Gastroesophageal sphincter (tissue), 4 donors: ENCODE results near the gene CYP3A4. TPM values are rescaled to one million over a fixed set of nuclear protein-coding genes. Genes with fewer than 3 reads are reported as not detected.
"Not testable (repeated sequence)": the region's sequence is repeated elsewhere in the genome, so short reads cannot be mapped to it uniquely, and the experiment has no call there.

Experiments used
- ATAC-seq: fragments of 150-250 bp; one replicate; pipeline ENCODE4 v1.9.1; 2016; ENCODE audit warnings: mild to moderate bottlenecking, moderate library complexity
- H3K27ac ChIP-seq, 4 donors: fragments of 200-600 bp; sonication (generic) in 3 of 4; 1 replicate in 3 of 4; 2 replicates in 1 of 4; pipeline ENCODE4 v1.5.1; 2016 to 2019
- H3K27me3 ChIP-seq: fragments of 200-600 bp; sonication (generic); one replicate; pipeline ENCODE4 v1.5.1; 2019
- H3K36me3 ChIP-seq, 2 donors: fragments of 200-600 bp; sonication (generic); one replicate each; pipeline ENCODE4 v1.5.1; 2019; ENCODE audit warnings: control low read depth in 1 of 2
- H3K4me1 ChIP-seq, 3 donors: fragments of 200-600 bp; sonication (generic); 1 replicate in 2 of 3; 2 replicates in 1 of 3; pipeline ENCODE4 v1.5.1; 2016 to 2019; ENCODE audit warnings: control low read depth in 2 of 3
- H3K4me3 ChIP-seq, 2 donors: fragments of 200-600 bp; sonication (generic); one replicate each; pipeline ENCODE4 v1.5.1; 2019; ENCODE audit warnings: mild to moderate bottlenecking in 1 of 2, moderate library complexity in 1 of 2
- H3K9me3 ChIP-seq, 3 donors: fragments of 200-600 bp; sonication (generic); one replicate each; pipeline ENCODE4 v1.5.1; 2017 to 2019; ENCODE audit warnings: control low read depth in 2 of 3
- CTCF ChIP-seq, 4 experiments: fragments of 200-600 bp in 2 of 4; fragments of 450-650 bp in 2 of 4; sonication (generic) in 1 of 4; IDR thresholded peaks; one replicate each; pipeline ENCODE4 v1.5.1; 2017 to 2019; ENCODE audit warnings: antibody characterized with exemption in 4 of 4, mild to moderate bottlenecking in 2 of 4, moderate library complexity in 2 of 4
- EP300 ChIP-seq: sonication (generic); formaldehyde crosslinking; IDR thresholded peaks from one replicate; pipeline ENCODE4 v1.6.1; 2017; ENCODE audit warnings: antibody characterized with exemption, mild to moderate bottlenecking
- POLR2A ChIP-seq, 2 donors: fragments of 450-650 bp; IDR thresholded peaks; one replicate each; pipeline ENCODE4 v1.6.1; 2017; ENCODE audit warnings: antibody characterized with exemption in 2 of 2, mild to moderate bottlenecking in 2 of 2, moderate library complexity in 1 of 2
- POLR2AphosphoS5 ChIP-seq: sonication (generic); formaldehyde crosslinking; IDR thresholded peaks from one replicate; pipeline ENCODE4 v1.6.1; 2017; ENCODE audit warnings: antibody characterized with exemption
- WGBS, 2 donors: methylation state at CpG; one replicate each; pipeline ENCODE4 v1.1.5; 2018; ENCODE audit warnings: low coverage in 1 of 2; 5-methylcytosine and 5-hydroxymethylcytosine counted together
- total RNA-seq, 4 donors: library from RNA; depleted of rRNA; stranded (reverse); fragments of >200 nt; gene quantifications; one replicate each; pipeline ENCODE4 v1.1.0, GENCODE V29; 2016

Gene CYP3A4
- total RNA-seq, 4 donors from 2014 or later: not detected

GRCh38 chr7:99748846-99749579 is 35.0 kb downstream of the CYP3A4 start:
- peaks cover 0 to 18% (median 0%) of the 10 kb centered on the region in 3 donors for H3K4me1 ChIP-seq
- no peak for TF ChIP-seq CTCF (IDR thresholded peaks at IDR 0.05)
- no peak for TF ChIP-seq POLR2AphosphoS5
- TF ChIP-seq EP300: no peak
- TF ChIP-seq POLR2A (IDR thresholded peaks at IDR 0.05): no peak
- no peaks in the 10 kb centered on the region for H3K27me3 ChIP-seq
- no peak overlapping the region for H3K4me3 ChIP-seq
- no peak overlapping the region for H3K27ac ChIP-seq
- H3K9me3 ChIP-seq: no peaks in the 10 kb centered on the region
- no peak for ATAC-seq
- H3K36me3 ChIP-seq: no peaks in the 10 kb centered on the region
- 74 to 76% methylated on average over 4 of the region's 6 CpGs for WGBS, 2 donors

GRCh38 chr7:99746915-99747314 is 37.1 kb downstream of the CYP3A4 start:
- ATAC-seq, H3K27ac ChIP-seq: not testable (repeated sequence)
- WGBS, 2 donors: 88% methylated on average over 2 of the region's 3 CpGs; no CpG with 5 or more reads in 1 of the 2 donors

DNA sequence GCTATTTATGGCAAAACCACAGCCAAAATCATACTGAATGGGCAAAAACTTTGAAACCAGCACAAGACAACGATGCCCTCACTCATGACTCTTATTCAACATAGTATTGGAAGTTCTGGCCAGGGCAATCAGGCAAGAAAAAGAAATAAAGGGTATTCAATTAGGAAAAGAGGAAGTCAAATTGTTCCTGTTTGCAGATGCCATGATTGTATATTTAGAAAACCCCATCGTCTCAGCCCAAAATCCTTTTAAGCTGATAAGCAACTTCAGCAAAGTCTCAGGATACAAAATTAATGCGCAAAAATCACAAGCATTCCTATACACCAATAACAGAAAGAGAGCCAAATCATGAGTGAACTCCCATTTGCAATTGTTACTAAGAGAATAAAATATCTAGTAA is 38.6 kb downstream of the CYP3A4 start:
- not testable (repeated sequence) for H3K27me3 ChIP-seq, H3K9me3 ChIP-seq, H3K36me3 ChIP-seq, ATAC-seq, H3K4me3 ChIP-seq, H3K4me1 ChIP-seq, H3K27ac ChIP-seq
- WGBS, 2 donors: 70 to 100% methylated on average over 3 of the region's 3 CpGs

More at GRCh38 chr7:99746915-99747314, 37.1 kb downstream of the CYP3A4 start:
- H3K27me3 ChIP-seq, H3K4me3 ChIP-seq, H3K36me3 ChIP-seq, H3K9me3 ChIP-seq: not testable (repeated sequence)
- peaks cover 0 to 12% (median 0%) of the 10 kb centered on the region in 3 donors for H3K4me1 ChIP-seq

GRCh38 chr7:99742737-99743394 is 41.1 kb downstream of the CYP3A4 start:
- no peak overlapping the region for H3K4me3 ChIP-seq
- ATAC-seq: no peak
- H3K4me1 ChIP-seq: no peaks in the 10 kb centered on the region
- no peaks in the 10 kb centered on the region for H3K9me3 ChIP-seq
- H3K36me3 ChIP-seq: peaks cover 0 to 18% of the 10 kb centered on the region in 2 donors
- 69 to 84% methylated on average over 3 to 4 of the region's 4 CpGs for WGBS, 2 donors
- no peaks in the 10 kb centered on the region for H3K27me3 ChIP-seq
- H3K27ac ChIP-seq: no peak overlapping the region
- TF ChIP-seq POLR2A (IDR thresholded peaks at IDR 0.05) (no peak), POLR2AphosphoS5 (no peak), EP300 (no peak), CTCF (IDR thresholded peaks at IDR 0.05) (no peak)

- H3K36me3 ChIP-seq: peaks cover 0 to 32% of the 10 kb centered on the region in 2 donors
- no peaks in the 10 kb centered on the region for H3K27me3 ChIP-seq
- no peak overlapping the region for H3K27ac ChIP-seq
- no peaks in the 10 kb centered on the region for H3K4me1 ChIP-seq
- TF ChIP-seq EP300 (no peak), POLR2AphosphoS5 (no peak), POLR2A (IDR thresholded peaks at IDR 0.05) (no peak), CTCF (IDR thresholded peaks at IDR 0.05) (no peak)
- H3K9me3 ChIP-seq: no peaks in the 10 kb centered on the region
- WGBS, 2 donors: 86% methylated on average over 1 of the region's 2 CpGs; no CpG with 5 or more reads in 1 of the 2 donors
- no peak for ATAC-seq
- no peak overlapping the region for H3K4me3 ChIP-seq
Observed at GRCh38 chr7:99741441-99741795, 42.6 kb downstream of the CYP3A4 start.
